GM12878 (cell line): ENCODE measurements around the gene NTN3. TPM values are rescaled to one million over a fixed set of nuclear protein-coding genes. Genes with fewer than 3 reads are reported as not detected.
A peak's percentile ranks its signal among the peaks of the same experiment; 100 is the strongest.

Experiments used
- ATAC-seq: fragments of 200-7000 bp; cut with Tn5 transposase; 3 replicates; pipeline ENCODE4 v1.9.1; 2020; ENCODE audit warnings: mild to moderate bottlenecking, moderate library complexity
- BruUV-seq: library from RNA; stranded (reverse); fragments of 400-500 nt; replicated peaks from 2 replicates; lab custom pipeline; 2021; lab: Mats Ljungman, UMichigan
- CTCF ChIA-PET: fragments of 300-600 bp; sonication (Branson Sonifier 250); formaldehyde crosslinking; extraction: SDS; loops from one replicate; lab custom pipeline; 2021; ENCODE audit warnings: inconsistent platforms; lab: Yijun Ruan, JAX
- POLR2A ChIA-PET: fragments of 350-600 bp; formaldehyde crosslinking; extraction: SDS; loops from one replicate; lab custom pipeline; 2021; ENCODE audit warnings: inconsistent platforms; lab: Charles Lee
- RAD21 ChIA-PET: fragments of 300-600 bp; sonication (Branson Sonifier 250); formaldehyde crosslinking; loops from one replicate; lab custom pipeline; 2023; ENCODE audit warnings: antibody characterized with exemption; ENCODE audit not compliant: unreplicated experiment; lab: Charles Lee
- SMC1A ChIA-PET: fragments of 300-600 bp; sonication (Branson Sonifier 250); formaldehyde crosslinking; loops from one replicate; lab custom pipeline; 2023; ENCODE audit not compliant: unreplicated experiment, uncharacterized antibody; lab: Charles Lee
- DNase-seq: peaks from one replicate; pipeline ENCODE4 v3.0.0-alpha.2; 2011; ENCODE audit warnings: low read depth, low spot score
- FAIRE-seq: peaks from 3 replicates; lab custom pipeline; 2011; peaks lifted over from hg19 to GRCh38; lab: Jason Lieb, UNC
- H2AFZ ChIP-seq: 2 replicates; pipeline ENCODE4 v1.6.0; 2011; ENCODE audit warnings: low read depth, low read length, control low read depth; ENCODE audit not compliant: control insufficient read depth
- H3K27ac ChIP-seq: 2 replicates; pipeline ENCODE4 v1.5.1; 2011; ENCODE audit warnings: control low read depth; ENCODE audit not compliant: control insufficient read depth, insufficient read depth
- H3K27me3 ChIP-seq, 2 experiments: replicated peaks in 1 of 2; 2 replicates each; pipeline versions ENCODE4 v1.6.0 to v1.6.1; 2011; ENCODE audit warnings: low read length in 1 of 2; ENCODE audit not compliant: control insufficient read depth in 2 of 2, insufficient read depth in 2 of 2
- H3K36me3 ChIP-seq, 2 experiments: 2 replicates each; pipeline ENCODE4 v1.5.1; 2011; ENCODE audit warnings: low read length in 1 of 2; ENCODE audit not compliant: control insufficient read depth in 2 of 2, insufficient read depth in 2 of 2
- H3K4me1 ChIP-seq: 2 replicates; pipeline ENCODE4 v1.6.1; 2011; ENCODE audit warnings: mild to moderate bottlenecking, low read length, moderate library complexity, mixed read lengths; ENCODE audit not compliant: control insufficient read depth, insufficient read depth
- H3K4me2 ChIP-seq: 2 replicates; pipeline ENCODE4 v1.6.0; 2011; ENCODE audit warnings: control low read depth; ENCODE audit not compliant: control insufficient read depth, insufficient read depth
- H3K4me3 ChIP-seq: fragments of 200-600 bp; sonication (generic); 2 replicates; pipeline ENCODE4 v1.5.1; 2016
- H3K79me2 ChIP-seq: 2 replicates; pipeline ENCODE4 v1.6.0; 2011; ENCODE audit warnings: low read length; ENCODE audit not compliant: control insufficient read depth, insufficient read depth
- H3K9ac ChIP-seq: 2 replicates; pipeline ENCODE4 v1.8.0; 2011; ENCODE audit warnings: low read length, control low read depth, mixed read lengths; ENCODE audit not compliant: control insufficient read depth, insufficient read depth
- H3K9me3 ChIP-seq: replicated peaks from 3 replicates; pipeline ENCODE4 v1.5.1; 2011; ENCODE audit warnings: mild to moderate bottlenecking, low read length; ENCODE audit not compliant: control insufficient read depth, insufficient read depth
- H4K20me1 ChIP-seq: 2 replicates; pipeline ENCODE4 v1.6.0; 2011; ENCODE audit not compliant: control insufficient read depth, insufficient read depth
- EED ChIP-seq: sonication (generic); IDR thresholded peaks from 2 replicates; pipeline ENCODE4 v1.6.1; 2016; ENCODE audit warnings: antibody characterized with exemption, low read depth
- NFIC ChIP-seq: IDR thresholded peaks from 2 replicates; pipeline ENCODE4 v1.6.1; 2012; ENCODE audit warnings: low read depth, mild to moderate bottlenecking, inconsistent platforms, low read length, moderate library complexity
- POLR2A ChIP-seq: IDR thresholded peaks from 2 replicates; pipeline ENCODE4 v1.6.1; 2011; ENCODE audit warnings: low read depth, mild to moderate bottlenecking, low read length
- POLR2AphosphoS5 ChIP-seq: IDR thresholded peaks from 2 replicates; pipeline ENCODE4 v1.6.1; 2011; ENCODE audit warnings: mild to moderate bottlenecking, low read length, inconsistent platforms
- STAT1 ChIP-seq: fragments of 450-650 bp; conservative IDR thresholded peaks from 2 replicates; pipeline ENCODE4 v1.6.1; 2014; ENCODE audit warnings: antibody characterized with exemption, mild to moderate bottlenecking
- YBX1 ChIP-seq: fragments of 450-650 bp; IDR thresholded peaks from 2 replicates; pipeline ENCODE4 v1.6.1; 2016; ENCODE audit warnings: antibody characterized with exemption
- ZBED1 ChIP-seq: IDR thresholded peaks from 2 replicates; pipeline ENCODE4 v1.6.1; 2016; ENCODE audit warnings: borderline replicate concordance
- WGBS: methylation state at CpG from one replicate; pipeline ENCODE4 v1.1.6; 2016; ENCODE audit warnings: low lambda C conversion rate; ENCODE audit not compliant: insufficient replicate concordance, insufficient coverage; ENCODE audit errors: missing lambda C conversion rate; 5-methylcytosine and 5-hydroxymethylcytosine counted together
- in situ Hi-C: fragments of 300-500 bp; cut with MboI; formaldehyde crosslinking; loops from 9 replicates; pipeline ENCODE4 v1.14.3; 2018; ENCODE audit warnings: mixed read lengths
- intact Hi-C: fragments of 100-400 bp; cut with micrococcal nuclease; formaldehyde crosslinking; loops from one replicate; pipeline ENCODE4 v1.14.2; 2022; ENCODE audit not compliant: unreplicated experiment
- polyA plus RNA-seq, 11 experiments: library from polyadenylated mRNA; depleted of rRNA in 4 of 11; unstranded in 6 of 11; stranded (reverse) in 5 of 11; fragments of >200 nt; fragmentation: Nextera tagmentation in 4 of 11; fragmentation: Illumina TruSeq in 1 of 11; extraction: Ambion mirVana in 4 of 11; extraction: Trizol in 1 of 11; gene quantifications; 1 replicate in 1 of 11; 2 replicates in 10 of 11; pipeline versions ENCODE4 v1.2.1 to v1.2.3, GENCODE V29; 2011 to 2016; ENCODE audit warnings: inconsistent platforms in 2 of 11, missing spikeins in 2 of 11, low read depth in 1 of 11
- total RNA-seq, 4 experiments: library from RNA; depleted of rRNA in 3 of 4; stranded (reverse); fragments of >200 nt in 3 of 4; fragmentation: Illumina TruSeq in 1 of 4; extraction: Trizol in 1 of 4; gene quantifications; 2 replicates each; pipeline versions ENCODE4 v1.2.1 to v1.2.3, GENCODE V29; 2013 to 2021
- TF ChIP-seq, protein P1 (sequence below): fragments of 450-650 bp; IDR thresholded peaks from 2 replicates; pipeline ENCODE4 v1.6.1; 2017; ENCODE audit warnings: mild to moderate bottlenecking, low read depth, inconsistent platforms; ENCODE audit not compliant: poor library complexity, severe bottlenecking
- TF ChIP-seq, protein P2 (sequence below): fragments of 150-350 bp; IDR thresholded peaks from 2 replicates; pipeline ENCODE4 v1.6.1; 2016; ENCODE audit warnings: low read depth, low read length

Gene NTN3
- total and polyA plus RNA-seq, 10 of the 15 experiments (the other 5 are each of a cell fraction or from before 2014, with no cell fraction given), result 0.04 TPM; not detected in 9

DNA sequence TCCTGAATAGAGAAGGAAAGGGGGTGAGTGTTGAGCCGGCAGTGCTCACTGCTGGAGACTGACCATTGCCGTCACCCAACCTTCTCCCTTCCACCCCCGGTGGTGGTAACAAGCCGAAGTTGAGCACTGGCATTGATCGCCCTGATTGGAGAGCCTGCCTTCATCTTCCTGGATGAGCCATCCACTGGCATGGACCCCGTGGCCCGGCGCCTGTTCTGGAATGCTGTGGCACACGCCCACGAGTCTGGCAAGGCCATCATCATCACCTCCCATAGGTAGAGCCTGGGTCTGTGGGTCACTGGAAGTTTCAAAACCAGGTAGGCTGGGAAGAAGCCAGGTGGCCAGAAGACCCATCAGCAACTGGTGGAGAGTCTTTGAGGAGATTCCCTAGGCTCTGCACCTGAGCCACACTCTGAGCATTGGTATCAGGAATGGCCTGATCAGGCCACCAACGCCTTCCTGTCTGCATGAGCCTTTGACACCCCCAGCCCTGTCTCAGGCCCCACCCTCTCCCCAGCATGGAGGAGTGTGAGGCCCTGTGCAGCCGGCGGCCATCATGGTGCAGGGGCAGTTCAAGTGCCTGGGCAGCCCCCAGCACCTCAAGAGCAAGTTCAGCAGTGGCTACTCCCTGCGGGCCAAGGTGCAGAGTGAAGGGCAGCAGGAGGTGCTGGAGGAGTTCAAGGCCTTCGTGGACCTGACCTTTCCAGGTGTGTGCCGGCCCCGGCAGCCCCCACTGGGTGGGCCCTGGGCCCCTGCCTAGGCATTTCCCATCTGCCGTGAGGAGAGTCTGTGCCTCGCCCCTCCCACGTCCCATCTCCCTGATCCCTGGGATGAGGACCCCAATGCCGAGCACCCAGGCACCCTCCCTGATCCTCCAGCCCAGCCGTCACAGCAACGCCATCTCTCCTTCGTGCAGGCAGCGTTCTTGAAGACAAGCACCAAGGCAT is 46.8 kb upstream of the NTN3 start (continued):
- TF ChIP-seq, protein P1, sequence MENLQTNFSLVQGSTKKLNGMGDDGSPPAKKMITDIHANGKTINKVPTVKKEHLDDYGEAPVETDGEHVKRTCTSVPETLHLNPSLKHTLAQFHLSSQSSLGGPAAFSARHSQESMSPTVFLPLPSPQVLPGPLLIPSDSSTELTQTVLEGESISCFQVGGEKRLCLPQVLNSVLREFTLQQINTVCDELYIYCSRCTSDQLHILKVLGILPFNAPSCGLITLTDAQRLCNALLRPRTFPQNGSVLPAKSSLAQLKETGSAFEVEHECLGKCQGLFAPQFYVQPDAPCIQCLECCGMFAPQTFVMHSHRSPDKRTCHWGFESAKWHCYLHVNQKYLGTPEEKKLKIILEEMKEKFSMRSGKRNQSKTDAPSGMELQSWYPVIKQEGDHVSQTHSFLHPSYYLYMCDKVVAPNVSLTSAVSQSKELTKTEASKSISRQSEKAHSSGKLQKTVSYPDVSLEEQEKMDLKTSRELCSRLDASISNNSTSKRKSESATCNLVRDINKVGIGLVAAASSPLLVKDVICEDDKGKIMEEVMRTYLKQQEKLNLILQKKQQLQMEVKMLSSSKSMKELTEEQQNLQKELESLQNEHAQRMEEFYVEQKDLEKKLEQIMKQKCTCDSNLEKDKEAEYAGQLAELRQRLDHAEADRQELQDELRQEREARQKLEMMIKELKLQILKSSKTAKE, result no peak
- TF ChIP-seq POLR2AphosphoS5 (no peak), YBX1 (no peak), NFIC (no peak)
- TF ChIP-seq, all 136 proteins: peak for 0

DNA sequence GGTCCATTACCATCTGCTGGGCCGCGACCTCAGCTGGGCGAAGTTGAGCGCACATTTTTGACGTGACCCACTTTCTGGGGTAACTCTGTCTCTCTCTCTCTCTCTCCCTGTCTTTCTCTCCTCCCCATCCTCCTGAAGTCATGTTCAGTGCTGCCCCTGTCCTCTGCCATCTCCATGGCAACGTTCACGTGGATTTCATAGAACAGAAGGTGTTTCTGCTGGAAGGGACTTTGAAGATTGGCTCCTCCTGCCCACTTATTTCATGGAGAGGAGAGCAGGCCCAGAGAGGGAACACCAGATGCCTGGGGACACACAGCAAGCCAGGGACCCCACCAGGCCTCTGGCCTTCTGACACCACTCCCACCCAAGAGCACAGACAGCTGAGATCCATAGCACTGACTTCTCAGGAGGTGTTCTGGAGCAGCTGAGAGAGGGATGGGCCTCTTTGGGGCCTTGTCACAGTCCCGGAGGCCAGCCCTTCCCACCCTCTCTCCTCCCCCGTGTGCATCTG is 46.0 kb upstream of the NTN3 start:
- ATAC-seq, result no peak
- BruUV-seq, result no TSS peak
- no peak overlapping the region for H2AFZ ChIP-seq
- in situ Hi-C loops, result no loop called here
- peaks cover 6% of the 10 kb centered on the region for H3K4me1 ChIP-seq
- no peak for DNase-seq
- no peak overlapping the region for H3K4me2 ChIP-seq
- SMC1A ChIA-PET, result no interaction called here
- no peaks in the 10 kb centered on the region for H3K27me3 ChIP-seq
- no peak for FAIRE-seq
- RAD21 ChIA-PET, result no interaction called here
- no peak overlapping the region for H3K27ac ChIP-seq
- H3K9me3 ChIP-seq, result no peaks in the 10 kb centered on the region
- no peaks in the 10 kb centered on the region for H4K20me1 ChIP-seq
- no peak overlapping the region for H3K9ac ChIP-seq
- H3K4me3 ChIP-seq, result no peak overlapping the region
- peaks cover 9% of the 10 kb centered on the region for H3K79me2 ChIP-seq
- WGBS, result 64% methylated on average over 9 of the region's 9 CpGs
- CTCF ChIA-PET, result no interaction called here
- H3K36me3 ChIP-seq, result no peaks in the 10 kb centered on the region
- TF ChIP-seq ZBED1, result no peak
- TF ChIP-seq, protein P2, sequence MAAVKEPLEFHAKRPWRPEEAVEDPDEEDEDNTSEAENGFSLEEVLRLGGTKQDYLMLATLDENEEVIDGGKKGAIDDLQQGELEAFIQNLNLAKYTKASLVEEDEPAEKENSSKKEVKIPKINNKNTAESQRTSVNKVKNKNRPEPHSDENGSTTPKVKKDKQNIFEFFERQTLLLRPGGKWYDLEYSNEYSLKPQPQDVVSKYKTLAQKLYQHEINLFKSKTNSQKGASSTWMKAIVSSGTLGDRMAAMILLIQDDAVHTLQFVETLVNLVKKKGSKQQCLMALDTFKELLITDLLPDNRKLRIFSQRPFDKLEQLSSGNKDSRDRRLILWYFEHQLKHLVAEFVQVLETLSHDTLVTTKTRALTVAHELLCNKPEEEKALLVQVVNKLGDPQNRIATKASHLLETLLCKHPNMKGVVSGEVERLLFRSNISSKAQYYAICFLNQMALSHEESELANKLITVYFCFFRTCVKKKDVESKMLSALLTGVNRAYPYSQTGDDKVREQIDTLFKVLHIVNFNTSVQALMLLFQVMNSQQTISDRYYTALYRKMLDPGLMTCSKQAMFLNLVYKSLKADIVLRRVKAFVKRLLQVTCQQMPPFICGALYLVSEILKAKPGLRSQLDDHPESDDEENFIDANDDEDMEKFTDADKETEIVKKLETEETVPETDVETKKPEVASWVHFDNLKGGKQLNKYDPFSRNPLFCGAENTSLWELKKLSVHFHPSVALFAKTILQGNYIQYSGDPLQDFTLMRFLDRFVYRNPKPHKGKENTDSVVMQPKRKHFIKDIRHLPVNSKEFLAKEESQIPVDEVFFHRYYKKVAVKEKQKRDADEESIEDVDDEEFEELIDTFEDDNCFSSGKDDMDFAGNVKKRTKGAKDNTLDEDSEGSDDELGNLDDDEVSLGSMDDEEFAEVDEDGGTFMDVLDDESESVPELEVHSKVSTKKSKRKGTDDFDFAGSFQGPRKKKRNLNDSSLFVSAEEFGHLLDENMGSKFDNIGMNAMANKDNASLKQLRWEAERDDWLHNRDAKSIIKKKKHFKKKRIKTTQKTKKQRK, result no peak
- 0 out of 2 replicates have a peak, but pooled peaks have one; percentile 32 for TF ChIP-seq POLR2A
- TF ChIP-seq EED, result no peak
- no peak for TF ChIP-seq STAT1
- TF ChIP-seq, all 136 proteins: peak for 1
- POLR2A ChIA-PET, result interaction anchor here (0.6 kb wide), 1 partner anchor 527 kb away, joined by 6 read pairs; no protein-coding TSS in a partner anchor
- intact Hi-C loops, result no loop called here
